Peyer's patch (tissue), 4 donors: ENCODE data around the gene SLC36A3. TPM values are rescaled to one million over a fixed set of nuclear protein-coding genes. Genes with fewer than 3 reads are reported as not detected.
A peak's percentile ranks its signal among the peaks of the same experiment; 100 is the strongest.

Experiments
- DNase-seq, 3 donors: peaks; one replicate each; pipeline ENCODE4 v3.0.0-alpha.2; 2017 to 2019
- H3K27ac ChIP-seq, 4 donors: fragments of 200-600 bp; sonication (generic); one replicate each; pipeline ENCODE4 v1.5.1; 2016 to 2019
- H3K27me3 ChIP-seq, 2 donors: fragments of 200-600 bp; sonication (generic); one replicate each; pipeline ENCODE4 v1.5.1; 2019
- H3K36me3 ChIP-seq, 3 donors: fragments of 200-600 bp; sonication (generic); one replicate each; pipeline ENCODE4 v1.5.1; 2016 to 2019
- H3K4me1 ChIP-seq, 4 donors: fragments of 200-600 bp; sonication (generic); one replicate each; pipeline ENCODE4 v1.5.1; 2016 to 2019
- H3K4me3 ChIP-seq, 4 donors: fragments of 200-600 bp; sonication (generic); 1 replicate in 3 of 4; 2 replicates in 1 of 4; pipeline ENCODE4 v1.5.1; 2016 to 2019; ENCODE audit warnings: mild to moderate bottlenecking in 1 of 4
- H3K9me3 ChIP-seq, 4 donors: fragments of 200-600 bp; sonication (generic); one replicate each; pipeline ENCODE4 v1.5.1; 2016 to 2019; ENCODE audit warnings: mild to moderate bottlenecking in 1 of 4
- POLR2A ChIP-seq, 2 donors: fragments of 450-650 bp; IDR thresholded peaks; one replicate each; pipeline ENCODE4 v1.5.1; 2017; ENCODE audit warnings: antibody characterized with exemption in 2 of 2, mild to moderate bottlenecking in 2 of 2, moderate library complexity in 2 of 2
- total RNA-seq, 4 donors: library from RNA; depleted of rRNA; stranded (reverse); fragments of >200 nt; gene quantifications; one replicate each; pipeline ENCODE4 v1.1.0, GENCODE V29; 2016
- TF ChIP-seq, protein P1 (sequence below), 6 experiments: fragments of 450-650 bp in 4 of 6; fragments of 200-600 bp in 2 of 6; sonication (generic) in 1 of 6; IDR thresholded peaks; one replicate each; pipeline ENCODE4 v1.5.1; 2017 to 2019; ENCODE audit warnings: antibody characterized with exemption in 6 of 6, mild to moderate bottlenecking in 3 of 6, moderate library complexity in 1 of 6

The SLC36A3 gene
- total RNA-seq, 4 donors from 2014 or later = not detected

DNA sequence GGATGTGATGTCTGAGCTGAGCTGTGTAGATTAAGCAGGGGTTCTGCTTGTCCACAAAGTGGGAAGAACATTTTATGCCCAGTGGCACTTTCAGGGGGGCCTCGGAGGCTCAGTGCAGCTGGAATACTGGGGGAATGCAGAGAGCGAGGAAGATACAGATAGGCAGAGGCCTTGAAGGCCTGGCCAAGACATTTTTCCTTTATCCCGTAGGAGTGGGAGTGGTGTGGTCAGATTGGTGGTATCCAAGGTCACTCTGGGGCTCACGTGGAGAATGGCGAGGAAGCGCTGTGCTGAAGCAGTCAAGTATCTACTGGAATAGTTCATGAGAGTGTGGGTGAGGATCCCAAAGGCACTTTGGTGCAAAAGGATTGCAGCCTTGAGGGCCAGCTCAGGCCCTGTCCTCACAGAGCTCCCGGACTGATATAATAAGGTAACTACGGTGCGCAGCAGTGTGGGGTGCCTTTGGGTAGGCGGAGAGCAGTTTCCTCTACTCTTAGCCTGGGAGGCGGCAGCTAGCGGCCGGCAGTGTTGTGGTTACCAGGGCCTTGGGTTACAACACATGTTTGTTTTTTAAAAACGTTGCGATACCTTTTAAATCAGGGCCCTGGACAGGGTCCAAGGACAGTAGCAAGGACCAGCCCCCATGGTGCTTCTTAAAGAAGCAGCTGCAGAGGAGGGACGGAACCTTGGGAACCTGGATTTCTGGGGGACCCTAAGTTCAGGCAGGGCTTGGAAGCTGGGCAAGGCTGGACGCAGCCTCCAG lies 68.9 kb downstream of the SLC36A3 start:
- H3K4me3 ChIP-seq = peak overlapping the region in 1 of 4 donors; percentile 3

DNA sequence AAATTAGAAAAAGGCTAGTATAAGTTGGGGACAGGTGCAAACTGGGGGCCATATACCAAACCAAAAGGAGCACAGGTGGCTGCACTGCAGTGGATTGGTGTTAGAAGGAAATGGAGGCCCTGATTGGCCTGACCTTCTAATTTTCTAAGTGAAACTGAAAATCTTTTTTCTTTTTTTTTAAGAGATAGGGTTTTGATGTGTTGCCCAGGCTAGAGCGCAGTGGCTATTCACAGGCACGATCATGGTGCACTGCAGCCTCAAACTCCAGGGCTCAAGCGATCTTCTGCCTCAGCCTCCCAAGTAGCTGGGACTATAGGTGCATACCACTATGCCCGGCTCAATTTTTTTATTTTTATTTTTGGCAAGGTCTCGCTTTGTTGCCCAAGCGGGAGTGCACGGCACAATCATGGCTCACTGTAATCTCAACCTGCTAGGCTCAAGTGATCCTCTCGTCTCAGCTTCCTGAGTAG lies 69.9 kb downstream of the SLC36A3 start:
- H3K9me3 ChIP-seq = no peaks in the 10 kb centered on the region
- no peaks in the 10 kb centered on the region for H3K36me3 ChIP-seq
- TF ChIP-seq POLR2A (IDR thresholded peaks at IDR 0.05) = no peak
- TF ChIP-seq, protein P1, sequence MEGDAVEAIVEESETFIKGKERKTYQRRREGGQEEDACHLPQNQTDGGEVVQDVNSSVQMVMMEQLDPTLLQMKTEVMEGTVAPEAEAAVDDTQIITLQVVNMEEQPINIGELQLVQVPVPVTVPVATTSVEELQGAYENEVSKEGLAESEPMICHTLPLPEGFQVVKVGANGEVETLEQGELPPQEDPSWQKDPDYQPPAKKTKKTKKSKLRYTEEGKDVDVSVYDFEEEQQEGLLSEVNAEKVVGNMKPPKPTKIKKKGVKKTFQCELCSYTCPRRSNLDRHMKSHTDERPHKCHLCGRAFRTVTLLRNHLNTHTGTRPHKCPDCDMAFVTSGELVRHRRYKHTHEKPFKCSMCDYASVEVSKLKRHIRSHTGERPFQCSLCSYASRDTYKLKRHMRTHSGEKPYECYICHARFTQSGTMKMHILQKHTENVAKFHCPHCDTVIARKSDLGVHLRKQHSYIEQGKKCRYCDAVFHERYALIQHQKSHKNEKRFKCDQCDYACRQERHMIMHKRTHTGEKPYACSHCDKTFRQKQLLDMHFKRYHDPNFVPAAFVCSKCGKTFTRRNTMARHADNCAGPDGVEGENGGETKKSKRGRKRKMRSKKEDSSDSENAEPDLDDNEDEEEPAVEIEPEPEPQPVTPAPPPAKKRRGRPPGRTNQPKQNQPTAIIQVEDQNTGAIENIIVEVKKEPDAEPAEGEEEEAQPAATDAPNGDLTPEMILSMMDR (IDR thresholded peaks at IDR 0.05) = no peak
- no peak overlapping the region for H3K4me3 ChIP-seq
- no peaks in the 10 kb centered on the region for H3K27me3 ChIP-seq
- H3K4me1 ChIP-seq = peaks cover 0 to 20% (median 11%) of the 10 kb centered on the region in 4 donors
- peak in 2 of 3 donors; percentile 53 to 57 for DNase-seq
- H3K27ac ChIP-seq = peak overlapping the region in 3 of 4 donors; percentile 36 to 75 (median 73)

More for the DNA sequence above, 68.9 kb downstream of the SLC36A3 start:
- Histone ChIP-seq H3K27ac (peak overlapping the region; percentile 36 to 75 (median 66)), H3K27me3 (no peaks in the 10 kb centered on the region), H3K9me3 (no peaks in the 10 kb centered on the region), H3K4me1 (peaks cover 0 to 20% (median 11%) of the 10 kb centered on the region in 4 donors), H3K36me3 (no peaks in the 10 kb centered on the region)
- DNase-seq = peak in 2 of 3 donors; percentile 76 to 88
- no peak for TF ChIP-seq POLR2A (IDR thresholded peaks at IDR 0.05)
- TF ChIP-seq, protein P1 (IDR thresholded peaks at IDR 0.05) = no peak

DNA sequence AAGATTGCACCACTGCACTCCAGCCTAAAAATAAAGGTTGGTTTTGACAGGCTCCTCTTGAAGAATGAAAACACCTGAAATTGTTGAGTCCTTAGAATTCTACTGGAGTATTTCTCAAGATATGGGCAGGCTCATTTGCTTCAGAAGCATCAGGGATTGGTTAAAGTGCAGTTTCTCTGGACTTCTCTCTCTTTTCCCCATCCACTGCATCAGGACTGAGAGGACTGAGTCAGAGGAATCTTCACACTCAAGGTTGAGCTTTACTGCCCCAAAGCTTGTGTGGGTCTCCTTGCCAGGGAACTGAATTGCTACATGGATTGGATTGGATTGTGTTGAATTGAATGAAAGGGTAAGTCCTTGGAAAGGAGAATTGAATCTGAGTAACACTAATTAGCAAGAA lies 72.2 kb downstream of the SLC36A3 start:
- Histone ChIP-seq H3K27ac (no peak overlapping the region), H3K36me3 (no peaks in the 10 kb centered on the region), H3K9me3 (no peaks in the 10 kb centered on the region), H3K27me3 (no peaks in the 10 kb centered on the region), H3K4me3 (no peak overlapping the region), H3K4me1 (peaks cover 0 to 20% (median 11%) of the 10 kb centered on the region in 4 donors)
- TF ChIP-seq, protein P1 (IDR thresholded peaks at IDR 0.05) = no peak
- TF ChIP-seq POLR2A (IDR thresholded peaks at IDR 0.05) = no peak
- no peak for DNase-seq

DNA sequence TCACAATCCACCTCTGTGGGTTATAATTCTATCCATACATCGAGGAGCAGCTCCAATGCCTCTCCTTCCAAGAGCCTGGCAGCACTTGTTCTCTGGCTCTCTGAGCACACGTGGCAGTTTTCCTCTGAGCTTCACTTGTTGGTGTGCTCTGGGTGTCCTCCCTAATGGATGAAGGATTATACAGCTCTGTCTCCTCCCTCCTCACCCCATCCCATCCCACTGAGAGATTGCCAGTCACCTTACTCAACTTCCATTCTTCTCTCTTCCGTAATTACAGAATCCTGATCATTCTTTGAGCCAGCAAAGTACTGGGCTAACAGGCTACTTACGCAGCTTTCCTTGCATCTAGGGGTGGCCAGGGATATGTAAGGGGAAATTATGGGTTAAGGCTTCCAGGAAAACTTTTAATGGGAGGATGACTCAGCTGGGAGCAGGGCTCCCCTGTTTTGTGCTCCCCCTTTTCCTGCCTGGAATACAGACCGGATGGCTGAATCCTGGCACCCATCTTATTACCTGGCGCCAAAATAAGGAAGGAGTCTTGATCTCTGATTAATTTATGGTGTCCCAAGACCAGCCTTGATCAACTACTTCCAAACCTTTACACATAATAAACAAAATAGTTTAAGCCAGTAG lies 73.4 kb downstream of the SLC36A3 start:
- peaks cover 0 to 19% (median 8%) of the 10 kb centered on the region in 4 donors for H3K4me1 ChIP-seq
- no peaks in the 10 kb centered on the region for H3K36me3 ChIP-seq
- no peak overlapping the region for H3K4me3 ChIP-seq
- H3K9me3 ChIP-seq = no peaks in the 10 kb centered on the region
- no peak overlapping the region for H3K27ac ChIP-seq
- TF ChIP-seq, protein P1 (IDR thresholded peaks at IDR 0.05) = no peak
- no peak for TF ChIP-seq POLR2A (IDR thresholded peaks at IDR 0.05)
- DNase-seq = no peak
- H3K27me3 ChIP-seq = no peaks in the 10 kb centered on the region

DNA sequence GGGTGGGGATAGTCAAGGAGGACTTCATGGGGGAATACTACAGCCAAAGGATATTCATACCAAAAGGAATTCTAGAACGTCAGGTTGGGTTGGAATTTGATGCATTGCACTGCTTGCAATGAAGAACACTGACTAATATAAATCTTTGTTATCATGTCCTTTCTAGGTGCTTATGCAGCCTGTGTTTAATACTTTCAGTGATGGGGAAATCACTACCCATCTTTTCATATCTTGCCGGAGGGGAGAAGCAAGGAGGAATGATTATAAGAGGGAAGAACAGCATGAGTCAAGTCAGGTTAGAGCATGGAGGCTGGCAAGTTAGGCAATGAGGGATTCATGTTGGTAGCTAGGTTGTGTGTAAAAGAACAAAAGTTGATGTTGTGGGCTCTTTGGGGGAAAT lies 74.6 kb downstream of the SLC36A3 start:
- Histone ChIP-seq H3K9me3 (no peaks in the 10 kb centered on the region), H3K27ac (no peak overlapping the region), H3K4me3 (no peak overlapping the region), H3K36me3 (no peaks in the 10 kb centered on the region), H3K27me3 (no peaks in the 10 kb centered on the region), H3K4me1 (peaks cover 0 to 16% (median 5%) of the 10 kb centered on the region in 4 donors)
- DNase-seq = no peak
- TF ChIP-seq POLR2A (IDR thresholded peaks at IDR 0.05) = no peak
- TF ChIP-seq, protein P1 (IDR thresholded peaks at IDR 0.05) = no peak
